Breast epithelium (tissue), 4 donors: ENCODE results near the gene NSFL1C. TPM values are rescaled to one million over a fixed set of nuclear protein-coding genes. Genes with fewer than 3 reads are reported as not detected.

Experiments used
- DNase-seq, 2 donors: peaks; one replicate each; pipeline ENCODE4 v3.0.0-alpha.2; 2019; ENCODE audit warnings: low spot score in 2 of 2
- H3K27ac ChIP-seq, 2 donors: fragments of 200-600 bp; sonication (generic) in 1 of 2; one replicate each; pipeline ENCODE4 v1.5.1; 2016 to 2019; ENCODE audit warnings: mild to moderate bottlenecking in 1 of 2
- H3K27me3 ChIP-seq, 2 donors: fragments of 200-600 bp; sonication (generic) in 1 of 2; one replicate each; pipeline versions ENCODE4 v1.5.1 to v1.6.0; 2017 to 2019; ENCODE audit warnings: control low read depth in 1 of 2, mild to moderate bottlenecking in 1 of 2
- H3K36me3 ChIP-seq: fragments of 200-600 bp; one replicate; pipeline ENCODE4 v1.5.1; 2019
- H3K4me1 ChIP-seq, 2 donors: fragments of 200-600 bp; sonication (generic); one replicate each; pipeline ENCODE4 v1.5.1; 2016 to 2019; ENCODE audit warnings: control low read depth in 1 of 2
- H3K4me3 ChIP-seq, 3 donors: fragments of 200-600 bp; sonication (generic); 1 replicate in 2 of 3; 2 replicates in 1 of 3; pipeline ENCODE4 v1.5.1; 2016 to 2019; ENCODE audit warnings: mild to moderate bottlenecking in 3 of 3, moderate library complexity in 2 of 3
- H3K9me3 ChIP-seq, 2 donors: fragments of 200-600 bp; sonication (generic) in 1 of 2; one replicate each; pipeline ENCODE4 v1.5.1; 2016 to 2019; ENCODE audit warnings: control low read depth in 1 of 2
- CTCF ChIP-seq, 3 donors: fragments of 450-650 bp; IDR thresholded peaks; one replicate each; pipeline ENCODE4 v1.5.1; 2016 to 2017; ENCODE audit warnings: antibody characterized with exemption in 3 of 3, mild to moderate bottlenecking in 3 of 3, moderate library complexity in 3 of 3
- POLR2A ChIP-seq: fragments of 450-650 bp; IDR thresholded peaks from one replicate; pipeline ENCODE4 v1.6.1; 2016; ENCODE audit warnings: antibody characterized with exemption, mild to moderate bottlenecking, moderate library complexity
- POLR2AphosphoS5 ChIP-seq, 3 donors: sonication (generic); formaldehyde crosslinking; IDR thresholded peaks; one replicate each; pipeline ENCODE4 v1.6.1; 2017; ENCODE audit warnings: antibody characterized with exemption in 3 of 3
- intact Hi-C: fragments of 100-400 bp; cut with DNase I; formaldehyde crosslinking; loops from one replicate; pipeline ENCODE4 v1.15.1; 2023; ENCODE audit warnings: low total_unique reads
- total RNA-seq, 3 donors: library from RNA; depleted of rRNA; stranded (reverse); fragments of >200 nt; gene quantifications; one replicate each; pipeline ENCODE4 v1.1.0, GENCODE V29; 2016

NSFL1C gene
- total RNA-seq, 3 donors from 2014 or later: 36.7 to 67.5 (median 49.5) TPM

GRCh38 chr20:1423625-1424106, 43.0 kb downstream of the NSFL1C start:
- Histone ChIP-seq H3K4me1 (no peaks in the 10 kb centered on the region), H3K27me3 (no peaks in the 10 kb centered on the region), H3K36me3 (no peaks in the 10 kb centered on the region), H3K27ac (no peak overlapping the region), H3K9me3 (peaks cover 0 to 7% of the 10 kb centered on the region in 2 donors), H3K4me3 (no peak overlapping the region)
- TF ChIP-seq POLR2A: no peak
- no peak for TF ChIP-seq CTCF (IDR thresholded peaks at IDR 0.05)
- TF ChIP-seq POLR2AphosphoS5 (IDR thresholded peaks at IDR 0.05): no peak
- intact Hi-C loops: no loop called here
- DNase-seq: no peak

GRCh38 chr20:1423206-1423605, 43.4 kb downstream of the NSFL1C start:
- no peaks in the 10 kb centered on the region for H3K36me3 ChIP-seq
- peaks cover 0 to 7% of the 10 kb centered on the region in 2 donors for H3K9me3 ChIP-seq
- no peaks in the 10 kb centered on the region for H3K4me1 ChIP-seq
- H3K27me3 ChIP-seq: no peaks in the 10 kb centered on the region
- H3K4me3 ChIP-seq: no peak overlapping the region
- H3K27ac ChIP-seq: no peak overlapping the region
- DNase-seq: no peak
- TF ChIP-seq CTCF (IDR thresholded peaks at IDR 0.05): no peak
- no peak for TF ChIP-seq POLR2A
- TF ChIP-seq POLR2AphosphoS5 (IDR thresholded peaks at IDR 0.05): no peak
- intact Hi-C loops: no loop called here

GRCh38 chr20:1422753-1423152, 43.9 kb downstream of the NSFL1C start:
- no peak for DNase-seq
- no peak overlapping the region for H3K27ac ChIP-seq
- intact Hi-C loops: no loop called here
- H3K27me3 ChIP-seq: no peaks in the 10 kb centered on the region
- no peaks in the 10 kb centered on the region for H3K36me3 ChIP-seq
- TF ChIP-seq POLR2AphosphoS5 (IDR thresholded peaks at IDR 0.05) (no peak), CTCF (IDR thresholded peaks at IDR 0.05) (no peak), POLR2A (no peak)
- no peaks in the 10 kb centered on the region for H3K4me1 ChIP-seq
- H3K9me3 ChIP-seq: peaks cover 0 to 7% of the 10 kb centered on the region in 2 donors
- no peak overlapping the region for H3K4me3 ChIP-seq

- TF ChIP-seq POLR2A: no peak
- no peak for TF ChIP-seq POLR2AphosphoS5 (IDR thresholded peaks at IDR 0.05)
- no peak for TF ChIP-seq CTCF (IDR thresholded peaks at IDR 0.05)
- Histone ChIP-seq H3K4me3 (no peak overlapping the region), H3K36me3 (no peaks in the 10 kb centered on the region), H3K27ac (no peak overlapping the region), H3K4me1 (no peaks in the 10 kb centered on the region), H3K9me3 (peaks cover 0 to 7% of the 10 kb centered on the region in 2 donors), H3K27me3 (no peaks in the 10 kb centered on the region)
- intact Hi-C loops: no loop called here
- DNase-seq: no peak
Measured at GRCh38 chr20:1420066-1420465, 46.6 kb downstream of the NSFL1C start.

GRCh38 chr20:1418350-1418749, 48.3 kb downstream of the NSFL1C start:
- intact Hi-C loops: no loop called here
- Histone ChIP-seq H3K4me1 (no peaks in the 10 kb centered on the region), H3K27ac (no peak overlapping the region), H3K36me3 (no peaks in the 10 kb centered on the region), H3K27me3 (no peaks in the 10 kb centered on the region), H3K9me3 (peaks cover 0 to 7% of the 10 kb centered on the region in 2 donors), H3K4me3 (no peak overlapping the region)
- TF ChIP-seq POLR2AphosphoS5 (IDR thresholded peaks at IDR 0.05) (no peak), CTCF (IDR thresholded peaks at IDR 0.05) (no peak), POLR2A (no peak)
- no peak for DNase-seq
